Progenitor cell of endocrine pancreas (in vitro differentiated cells): ENCODE results near the gene CDC25B. TPM values are rescaled to one million over a fixed set of nuclear protein-coding genes. Genes with fewer than 3 reads are reported as not detected.

Experiments
- DNase-seq: peaks from one replicate; pipeline ENCODE4 v3.0.0; 2021; ENCODE audit warnings: low spot score; ENCODE audit not compliant: unreplicated experiment
- H3K27ac Mint-ChIP-seq: 2 replicates; pipeline ENCODE4 v1.8.0; 2021; ENCODE audit warnings: mild to moderate bottlenecking, moderate library complexity, mixed read lengths
- H3K27me3 Mint-ChIP-seq: 2 replicates; pipeline ENCODE4 v1.8.0; 2021; ENCODE audit warnings: mixed read lengths
- H3K36me3 Mint-ChIP-seq: 2 replicates; pipeline ENCODE4 v1.8.0; 2022; ENCODE audit warnings: mixed read lengths; ENCODE audit not compliant: insufficient read depth
- H3K4me1 Mint-ChIP-seq: 2 replicates; pipeline ENCODE4 v1.8.0; 2021; ENCODE audit warnings: low read depth, mixed read lengths
- H3K4me3 Mint-ChIP-seq: 2 replicates; pipeline ENCODE4 v1.8.0; 2021; ENCODE audit warnings: low read depth, mild to moderate bottlenecking, moderate library complexity, mixed read lengths
- H3K9me3 Mint-ChIP-seq: 2 replicates; pipeline ENCODE4 v1.8.0; 2021; ENCODE audit warnings: low read depth, mixed read lengths
- total RNA-seq: library from RNA; stranded (reverse); gene quantifications from 2 replicates; pipeline ENCODE4 v1.2.1, GENCODE V29; 2021
- TF ChIP-seq, protein P1 (sequence below): fragments of 200-600 bp; sonication (generic); IDR thresholded peaks from one replicate; pipeline ENCODE4 v1.5.0; 2021; ENCODE audit warnings: antibody characterized with exemption, mild to moderate bottlenecking; ENCODE audit not compliant: unreplicated experiment

CDC25B gene
- total RNA-seq, 1 donor from 2014 or later: 36.7 TPM

- no peak for DNase-seq
- H3K27me3 Mint-ChIP-seq: peaks cover 11% of the 10 kb centered on the region
- no peak overlapping the region for H3K4me3 Mint-ChIP-seq
- H3K27ac Mint-ChIP-seq: no peak overlapping the region
- no peaks in the 10 kb centered on the region for H3K36me3 Mint-ChIP-seq
- no peaks in the 10 kb centered on the region for H3K9me3 Mint-ChIP-seq
- TF ChIP-seq, protein P1, sequence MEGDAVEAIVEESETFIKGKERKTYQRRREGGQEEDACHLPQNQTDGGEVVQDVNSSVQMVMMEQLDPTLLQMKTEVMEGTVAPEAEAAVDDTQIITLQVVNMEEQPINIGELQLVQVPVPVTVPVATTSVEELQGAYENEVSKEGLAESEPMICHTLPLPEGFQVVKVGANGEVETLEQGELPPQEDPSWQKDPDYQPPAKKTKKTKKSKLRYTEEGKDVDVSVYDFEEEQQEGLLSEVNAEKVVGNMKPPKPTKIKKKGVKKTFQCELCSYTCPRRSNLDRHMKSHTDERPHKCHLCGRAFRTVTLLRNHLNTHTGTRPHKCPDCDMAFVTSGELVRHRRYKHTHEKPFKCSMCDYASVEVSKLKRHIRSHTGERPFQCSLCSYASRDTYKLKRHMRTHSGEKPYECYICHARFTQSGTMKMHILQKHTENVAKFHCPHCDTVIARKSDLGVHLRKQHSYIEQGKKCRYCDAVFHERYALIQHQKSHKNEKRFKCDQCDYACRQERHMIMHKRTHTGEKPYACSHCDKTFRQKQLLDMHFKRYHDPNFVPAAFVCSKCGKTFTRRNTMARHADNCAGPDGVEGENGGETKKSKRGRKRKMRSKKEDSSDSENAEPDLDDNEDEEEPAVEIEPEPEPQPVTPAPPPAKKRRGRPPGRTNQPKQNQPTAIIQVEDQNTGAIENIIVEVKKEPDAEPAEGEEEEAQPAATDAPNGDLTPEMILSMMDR: no peak
- peaks cover 3% of the 10 kb centered on the region for H3K4me1 Mint-ChIP-seq
Observed at GRCh38 chr20:3812259-3812681, 16.2 kb downstream of the CDC25B start.

GRCh38 chr20:3812975-3813847 is 17.1 kb downstream of the CDC25B start:
- TF ChIP-seq, protein P1: no peak
- no peak overlapping the region for H3K27ac Mint-ChIP-seq

DNA sequence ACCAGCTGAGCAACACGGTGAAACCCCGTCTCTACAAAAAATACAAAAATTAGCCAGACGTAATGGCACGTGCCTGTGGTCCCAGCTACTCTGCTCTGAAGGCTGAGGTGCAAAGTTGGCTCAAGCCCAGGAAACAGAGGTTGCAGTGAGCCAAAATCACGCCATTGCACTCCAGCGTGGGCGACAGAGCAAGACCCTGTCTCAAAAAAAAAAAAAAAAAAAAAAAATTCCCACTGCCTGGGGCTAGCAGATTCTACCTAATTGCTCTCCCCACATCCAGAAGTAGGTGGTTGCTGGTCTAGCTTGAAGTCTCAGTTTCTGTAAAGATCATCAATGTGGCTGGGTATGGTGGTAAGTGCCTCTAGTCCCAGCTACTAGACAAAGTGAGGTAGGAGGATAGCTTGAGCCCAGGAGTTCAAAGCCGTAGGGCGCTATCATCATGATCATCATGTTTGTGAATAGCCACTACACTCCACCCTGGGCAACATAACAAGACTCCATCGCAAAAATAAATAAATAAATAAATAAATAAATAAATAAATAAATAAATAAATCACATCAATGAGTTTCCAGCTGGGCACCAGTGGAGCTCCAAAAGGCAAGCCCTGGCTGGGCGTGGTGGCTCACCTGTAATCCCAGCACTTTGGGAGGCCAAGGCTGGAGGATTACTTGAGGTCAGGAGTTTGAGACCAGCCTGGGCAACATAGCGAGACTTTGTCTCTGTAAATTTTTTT is 17.9 kb downstream of the CDC25B start:
- TF ChIP-seq, protein P1: no peak
- no peaks in the 10 kb centered on the region for H3K36me3 Mint-ChIP-seq
- H3K27ac Mint-ChIP-seq: no peak overlapping the region
- DNase-seq: no peak
- H3K9me3 Mint-ChIP-seq: no peaks in the 10 kb centered on the region
- H3K27me3 Mint-ChIP-seq: peaks cover 11% of the 10 kb centered on the region
- peaks cover 2% of the 10 kb centered on the region for H3K4me1 Mint-ChIP-seq
- H3K4me3 Mint-ChIP-seq: no peak overlapping the region

More at GRCh38 chr20:3812975-3813847, 17.1 kb downstream of the CDC25B start:
- no peak for DNase-seq
- peaks cover 11% of the 10 kb centered on the region for H3K27me3 Mint-ChIP-seq
- no peaks in the 10 kb centered on the region for H3K36me3 Mint-ChIP-seq
- H3K4me1 Mint-ChIP-seq: no peaks in the 10 kb centered on the region
- H3K4me3 Mint-ChIP-seq: no peak overlapping the region
- no peaks in the 10 kb centered on the region for H3K9me3 Mint-ChIP-seq

DNA sequence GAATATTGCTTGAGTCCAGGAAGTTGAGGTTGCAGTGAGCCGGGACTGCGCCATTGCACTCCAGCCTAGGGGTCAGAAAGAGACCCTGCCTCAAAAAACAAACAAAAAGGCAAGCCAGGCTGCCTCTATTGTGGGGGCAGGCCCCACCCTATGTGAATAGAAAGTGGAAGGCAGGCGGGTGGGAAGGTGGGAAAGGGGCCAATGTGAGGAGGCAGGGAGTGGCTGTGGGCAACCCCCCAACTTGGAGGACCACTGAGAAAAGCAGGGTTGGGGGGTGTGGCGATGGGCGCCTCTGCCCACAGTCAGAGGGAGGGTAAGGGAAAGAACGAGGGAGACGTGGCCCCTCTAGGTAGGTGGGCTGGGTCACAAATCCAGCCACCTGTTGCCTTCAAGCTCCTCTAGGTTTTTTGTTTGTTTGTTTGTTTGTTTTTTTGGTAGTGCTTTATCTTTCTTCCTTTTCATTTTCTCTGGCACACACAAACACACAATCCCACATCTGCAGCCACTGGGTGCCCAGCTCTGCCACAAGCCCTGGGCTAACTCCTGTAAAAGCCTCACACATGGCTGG is 18.9 kb downstream of the CDC25B start:
- DNase-seq: no peak
- Mint-ChIP-seq H3K4me3 (no peak overlapping the region), H3K27me3 (peaks cover 11% of the 10 kb centered on the region), H3K4me1 (peaks cover 6% of the 10 kb centered on the region), H3K27ac (no peak overlapping the region), H3K9me3 (no peaks in the 10 kb centered on the region), H3K36me3 (no peaks in the 10 kb centered on the region)
- TF ChIP-seq, protein P1: no peak

- no peaks in the 10 kb centered on the region for H3K9me3 Mint-ChIP-seq
- peaks cover 11% of the 10 kb centered on the region for H3K27me3 Mint-ChIP-seq
- no peaks in the 10 kb centered on the region for H3K36me3 Mint-ChIP-seq
- TF ChIP-seq, protein P1: no peak
- no peak overlapping the region for H3K27ac Mint-ChIP-seq
- no peak for DNase-seq
- peaks cover 7% of the 10 kb centered on the region for H3K4me1 Mint-ChIP-seq
- no peak overlapping the region for H3K4me3 Mint-ChIP-seq
Observed at GRCh38 chr20:3815703-3816315, 19.7 kb downstream of the CDC25B start.
